GM18508 (cell line): ENCODE results near the gene MMP2.

Experiments
- ATAC-seq: cut with Tn5 transposase; IDR thresholded peaks from one replicate; pipeline ENCODE4 v1.9.1; 2021; ENCODE audit warnings: moderate number of reproducible peaks; ENCODE audit not compliant: insufficient read depth, unreplicated experiment

The MMP2 gene

DNA sequence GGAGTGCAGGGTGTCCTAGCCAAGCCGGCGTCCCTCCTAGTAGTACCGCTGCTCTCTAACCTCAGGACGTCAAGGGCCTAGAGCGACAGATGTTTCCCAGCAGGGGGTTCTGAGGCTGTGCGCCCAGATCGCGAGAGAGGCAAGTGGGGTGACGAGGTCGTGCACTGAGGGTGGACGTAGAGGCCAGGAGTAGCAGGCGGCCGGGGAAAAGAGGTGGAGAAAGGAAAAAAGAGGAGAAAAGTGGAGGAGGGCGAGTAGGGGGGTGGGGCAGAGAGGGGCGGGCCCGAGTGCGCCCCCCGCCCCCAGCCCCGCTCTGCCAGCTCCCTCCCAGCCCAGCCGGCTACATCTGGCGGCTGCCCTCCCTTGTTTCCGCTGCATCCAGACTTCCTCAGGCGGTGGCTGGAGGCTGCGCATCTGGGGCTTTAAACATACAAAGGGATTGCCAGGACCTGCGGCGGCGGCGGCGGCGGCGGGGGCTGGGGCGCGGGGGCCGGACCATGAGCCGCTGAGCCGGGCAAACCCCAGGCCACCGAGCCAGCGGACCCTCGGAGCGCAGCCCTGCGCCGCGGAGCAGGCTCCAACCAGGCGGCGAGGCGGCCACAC is at the start of gene MMP2:
Gene MMP2, plus strand, starts transcription at position 372 of the 603 bp plus-strand sequence. CDS start 282 bp downstream, outside the sequence.
- no peak for ATAC-seq

- ATAC-seq: no peak
These were observed 46.0 kb upstream of the MMP2 start for GRCh38 chr16:55433030-55433429.

DNA sequence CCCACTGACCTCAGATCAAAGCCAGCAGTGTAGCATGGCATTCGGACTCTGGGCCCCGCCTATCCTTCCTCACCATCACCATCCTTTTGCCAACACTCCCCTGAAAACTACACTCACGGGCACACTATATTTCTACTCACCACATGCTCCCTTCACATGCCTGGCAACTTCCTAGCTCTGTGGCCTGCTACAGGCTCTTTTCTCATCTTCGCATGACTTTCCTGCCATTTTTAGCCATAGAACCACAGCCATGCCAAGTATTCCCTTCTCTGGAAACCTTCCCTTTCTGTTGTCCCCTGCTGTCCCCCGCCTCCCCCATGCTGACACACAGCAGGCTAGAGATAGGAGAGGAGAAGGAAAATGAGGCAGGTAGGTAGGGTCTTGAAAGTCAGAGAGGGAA is 45.5 kb upstream of the MMP2 start:
- ATAC-seq: no peak

GRCh38 chr16:55434000-55434399 is 45.0 kb upstream of the MMP2 start:
- ATAC-seq: no peak

DNA sequence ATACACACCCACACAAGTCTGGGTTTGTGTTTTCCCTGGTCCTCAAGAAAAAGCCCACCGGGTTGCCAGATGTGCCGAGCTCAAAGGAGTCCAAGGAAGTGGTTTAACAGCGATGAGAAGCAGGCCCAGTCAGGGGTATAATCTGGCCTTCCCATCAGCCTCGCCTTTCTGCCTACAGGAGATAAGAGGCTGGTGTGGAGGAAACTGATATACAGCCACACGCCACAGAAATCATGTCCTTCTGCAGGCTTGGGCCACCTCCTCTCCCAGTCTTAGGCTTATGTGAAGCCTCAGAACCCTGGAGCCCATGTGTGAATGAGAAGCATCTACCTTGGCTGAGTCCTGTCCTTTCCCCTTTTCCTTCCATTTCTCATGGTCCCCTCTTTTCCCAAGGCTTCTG is 43.6 kb upstream of the MMP2 start:
- ATAC-seq: no peak

- ATAC-seq: no peak
These were observed 42.4 kb upstream of the MMP2 start for GRCh38 chr16:55436587-55436986.

GRCh38 chr16:55437625-55438024 is 41.4 kb upstream of the MMP2 start:
- no peak for ATAC-seq

DNA sequence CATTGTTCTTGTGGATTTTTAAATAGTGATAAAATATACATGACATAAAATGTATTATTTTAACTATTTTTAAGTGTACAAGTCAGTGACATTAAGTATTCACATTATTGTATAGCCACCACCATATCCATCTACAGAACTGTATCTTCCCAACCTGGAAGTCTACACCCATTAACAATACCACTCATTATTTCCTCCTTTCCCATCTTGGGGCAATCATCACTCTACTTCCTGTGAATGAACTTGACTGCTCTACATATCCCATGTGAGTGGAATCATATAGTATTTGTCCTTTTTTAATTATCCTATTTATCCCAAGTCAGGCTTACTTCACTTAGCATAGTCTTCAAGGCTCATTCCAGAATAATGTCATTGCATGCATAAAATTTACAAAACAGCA is 40.7 kb upstream of the MMP2 start:
- ATAC-seq: no peak

DNA sequence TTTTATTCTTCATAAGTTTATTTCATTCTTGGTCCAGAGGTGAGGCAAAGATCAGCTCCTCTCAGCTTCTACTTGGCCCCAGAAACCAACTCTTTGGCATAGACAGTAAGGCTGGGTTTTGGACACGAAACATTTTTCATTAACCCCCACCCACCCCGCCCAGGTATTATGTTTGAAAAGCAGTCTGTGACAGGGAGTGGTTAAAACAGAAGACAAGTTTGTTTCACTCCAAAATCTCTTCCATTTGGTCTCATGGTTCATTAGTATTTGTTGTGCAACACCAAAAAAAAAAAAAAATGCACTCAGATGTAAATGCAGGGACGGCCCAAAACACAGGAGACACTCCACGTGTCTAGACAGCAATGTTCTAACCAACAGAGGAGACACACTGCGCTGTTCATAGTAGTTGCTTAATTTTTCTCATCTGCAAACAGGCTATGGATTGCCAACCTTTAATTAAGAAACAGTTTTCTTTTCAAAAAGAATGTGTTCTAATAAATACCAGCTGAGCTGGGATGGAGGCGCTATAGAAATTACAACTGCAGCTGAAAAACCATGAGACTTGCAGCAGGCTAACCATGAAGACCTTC is 39.8 kb upstream of the MMP2 start:
- ATAC-seq: no peak

GRCh38 chr16:55443434-55444346 is 35.3 kb upstream of the MMP2 start:
- no peak for ATAC-seq

DNA sequence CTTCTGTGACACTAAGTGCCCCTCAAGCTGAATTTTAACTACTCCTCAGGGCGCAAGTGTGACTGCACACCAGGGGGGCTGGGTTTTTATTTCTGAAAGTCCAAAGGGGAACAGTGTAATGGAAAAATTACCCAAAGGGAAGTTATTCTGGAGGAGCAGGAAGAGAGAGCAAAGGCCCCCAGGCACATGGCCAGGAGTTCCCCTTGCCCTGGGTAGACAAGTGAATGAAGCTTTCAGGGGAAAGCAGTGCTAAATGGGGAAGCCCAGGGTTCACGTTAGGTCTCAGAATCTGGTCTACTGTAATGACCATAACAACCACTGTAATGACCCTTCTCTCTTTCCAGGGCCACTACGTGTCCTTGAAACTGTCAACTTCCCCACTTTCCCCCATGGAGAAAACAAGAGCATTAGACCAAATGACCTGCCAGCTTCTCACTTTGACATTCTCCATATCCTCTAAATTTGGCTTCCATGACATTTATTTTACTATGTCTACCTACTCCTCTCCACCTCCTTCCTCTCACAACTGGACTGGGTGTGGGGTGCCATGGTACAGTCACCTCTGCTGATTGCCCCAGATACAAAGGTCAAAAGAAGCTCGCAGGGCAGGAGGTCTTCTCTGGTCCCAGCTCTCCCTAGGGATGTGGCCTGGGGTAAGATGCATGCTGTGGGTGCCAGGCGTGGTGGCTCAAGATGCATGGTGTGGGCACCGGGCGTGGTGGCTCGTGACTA is 34.1 kb upstream of the MMP2 start:
- peak; percentile 58 for ATAC-seq

- no peak for ATAC-seq
These were observed 31.8 kb upstream of the MMP2 start for GRCh38 chr16:55447231-55447630.

GRCh38 chr16:55452996-55453395 is 26.0 kb upstream of the MMP2 start:
- no peak for ATAC-seq

GRCh38 chr16:55453909-55454308 is 25.1 kb upstream of the MMP2 start:
- ATAC-seq: no peak

- ATAC-seq: no peak
These were observed 24.1 kb upstream of the MMP2 start for GRCh38 chr16:55454861-55455260.

GRCh38 chr16:55462241-55462640 is 16.8 kb upstream of the MMP2 start:
- ATAC-seq: no peak

- no peak for ATAC-seq
These were observed 14.6 kb upstream of the MMP2 start for GRCh38 chr16:55464375-55464774.

DNA sequence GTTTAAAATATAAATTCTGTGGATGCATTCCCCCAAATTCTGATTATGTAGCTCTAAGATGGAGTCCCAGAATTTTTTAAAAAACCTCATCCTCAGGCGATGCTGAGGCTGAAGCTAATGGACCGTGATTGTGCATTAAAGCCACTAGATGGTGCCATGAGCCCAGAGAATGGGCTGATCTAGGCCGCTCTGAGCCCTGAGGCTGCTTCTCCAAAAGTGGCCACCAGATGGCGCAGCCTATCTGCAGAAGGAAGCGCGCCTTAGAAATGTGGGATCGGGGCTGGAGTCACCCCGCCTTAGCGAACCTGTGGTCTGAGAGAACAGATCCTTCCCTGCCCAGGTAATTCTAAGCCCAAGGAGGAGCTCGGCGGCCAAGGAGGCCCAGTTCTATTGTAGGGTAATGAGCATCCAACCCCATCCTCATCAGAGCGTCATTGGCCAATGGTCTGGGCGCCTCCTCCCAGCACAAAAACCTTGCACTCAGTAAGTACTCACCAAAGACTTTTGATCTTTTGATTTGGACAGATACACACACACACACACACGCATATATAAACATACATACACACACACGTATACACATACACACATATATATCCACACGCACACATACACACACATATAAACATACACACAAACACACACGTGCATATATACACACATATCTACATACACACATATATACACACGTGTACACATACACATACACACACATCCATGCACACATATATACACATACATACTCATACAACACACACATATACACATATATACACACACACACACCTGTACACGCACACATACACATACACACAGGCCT is 13.7 kb upstream of the MMP2 start:
- peak; percentile 84 for ATAC-seq

DNA sequence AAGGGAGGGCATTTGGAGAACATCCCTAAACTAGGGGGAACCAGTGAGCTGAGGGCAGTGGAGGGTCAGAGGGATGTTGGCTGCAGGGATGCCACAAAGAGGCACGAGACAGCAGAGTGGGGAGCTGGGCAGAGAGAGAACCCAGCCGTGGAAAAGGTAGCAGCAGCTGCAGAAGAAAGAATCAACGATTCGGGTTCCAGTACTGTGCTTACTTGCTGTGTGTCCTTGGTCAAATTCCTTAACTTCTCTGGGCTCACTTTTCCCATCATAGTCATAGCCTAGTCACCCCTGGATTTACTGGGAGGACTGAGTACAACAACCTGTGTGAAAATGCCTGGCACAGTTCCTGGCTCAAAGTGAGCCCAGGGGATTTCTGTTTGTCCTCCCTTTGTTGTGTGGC is 12.8 kb upstream of the MMP2 start:
- no peak for ATAC-seq

DNA sequence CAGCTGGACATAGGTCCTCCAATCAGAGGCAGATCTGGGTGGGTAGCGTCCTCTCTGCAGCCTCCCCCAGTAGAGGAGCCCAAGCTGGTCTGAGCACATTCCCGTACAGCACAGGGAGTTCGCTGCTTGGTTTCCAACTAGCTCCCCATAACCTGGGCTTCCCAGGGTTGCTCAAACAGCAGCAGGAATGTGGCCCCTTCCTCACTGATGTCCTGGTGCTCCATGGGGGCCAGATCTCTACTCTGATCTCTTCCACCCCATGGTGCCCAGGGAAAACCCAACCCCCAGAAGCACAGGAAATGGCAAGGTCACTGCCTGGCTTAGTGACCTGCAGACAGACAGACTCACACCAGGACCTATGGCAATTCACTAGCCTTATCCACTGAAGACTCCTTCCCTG is 11.1 kb upstream of the MMP2 start:
- no peak for ATAC-seq
